Upper lobe of left lung (tissue), 6 donors: ENCODE data around the gene BCOR. TPM values are rescaled to one million over a fixed set of nuclear protein-coding genes. Genes with fewer than 3 reads are reported as not detected.

Experiments used
- ATAC-seq, 2 donors: fragments of 200-7000 bp; cut with Tn5 transposase; one replicate each; pipeline ENCODE4 v1.9.1; 2022; ENCODE audit warnings: mild to moderate bottlenecking in 2 of 2, moderate library complexity in 2 of 2; ENCODE audit not compliant: low FRiP score in 2 of 2
- DNase-seq, 2 donors: peaks; one replicate each; pipeline ENCODE4 v3.0.0-alpha.2; 2019 to 2020
- H3K27ac ChIP-seq, 4 donors: fragments of 200-600 bp; sonication (generic); one replicate each; pipeline ENCODE4 v1.5.1; 2016 to 2019
- H3K27me3 ChIP-seq, 4 donors: fragments of 200-600 bp; sonication (generic); one replicate each; pipeline ENCODE4 v1.5.1; 2017 to 2019
- H3K36me3 ChIP-seq, 4 donors: fragments of 200-600 bp; sonication (generic); one replicate each; pipeline ENCODE4 v1.5.1; 2016 to 2019
- H3K4me1 ChIP-seq, 4 donors: fragments of 200-600 bp; sonication (generic); one replicate each; pipeline ENCODE4 v1.5.1; 2018 to 2019
- H3K4me3 ChIP-seq, 4 donors: fragments of 200-600 bp; sonication (generic); one replicate each; pipeline ENCODE4 v1.5.1; 2017 to 2019; ENCODE audit warnings: mild to moderate bottlenecking in 2 of 4, moderate library complexity in 1 of 4
- H3K9me3 ChIP-seq, 4 donors: fragments of 200-600 bp; sonication (generic); one replicate each; pipeline ENCODE4 v1.5.1; 2018 to 2019
- EP300 ChIP-seq, 4 donors: sonication (generic); formaldehyde crosslinking; IDR thresholded peaks; one replicate each; pipeline ENCODE4 v1.5.1; 2017; ENCODE audit warnings: antibody characterized with exemption in 4 of 4, control low read depth in 2 of 4
- POLR2A ChIP-seq, 4 donors: fragments of 450-650 bp; IDR thresholded peaks; one replicate each; pipeline ENCODE4 v1.5.1; 2016 to 2017; ENCODE audit warnings: antibody characterized with exemption in 4 of 4, mild to moderate bottlenecking in 2 of 4
- POLR2AphosphoS5 ChIP-seq, 2 donors: sonication (generic); formaldehyde crosslinking; IDR thresholded peaks; one replicate each; pipeline ENCODE4 v1.5.1; 2017; ENCODE audit warnings: antibody characterized with exemption in 2 of 2
- WGBS, 2 donors: methylation state at CpG; one replicate each; pipeline ENCODE4 v1.1.5; 2017 to 2018; 5-methylcytosine and 5-hydroxymethylcytosine counted together
- total RNA-seq, 6 donors: library from RNA; depleted of rRNA in 4 of 6; stranded (reverse); fragments of >200 nt in 4 of 6; gene quantifications; one replicate each; pipeline versions ENCODE4 v1.1.0 to v1.2.1, GENCODE V29; 2016 to 2021
- TF ChIP-seq, protein P1 (sequence below), 6 experiments: fragments of 450-650 bp in 4 of 6; fragments of 200-600 bp in 2 of 6; sonication (generic) in 2 of 6; IDR thresholded peaks; one replicate each; pipeline ENCODE4 v1.5.1; 2016 to 2019; ENCODE audit warnings: antibody characterized with exemption in 6 of 6
- donor health status: DM: no; HTN: no; CAD: no; lungs with moderate emphysema.
- donor health status: DM: no; HTN: yes; CAD: no; lungs with severe emphysema.

Gene BCOR
- total RNA-seq, 6 donors from 2014 or later = 17.5 to 40.8 (median 25.6) TPM

DNA sequence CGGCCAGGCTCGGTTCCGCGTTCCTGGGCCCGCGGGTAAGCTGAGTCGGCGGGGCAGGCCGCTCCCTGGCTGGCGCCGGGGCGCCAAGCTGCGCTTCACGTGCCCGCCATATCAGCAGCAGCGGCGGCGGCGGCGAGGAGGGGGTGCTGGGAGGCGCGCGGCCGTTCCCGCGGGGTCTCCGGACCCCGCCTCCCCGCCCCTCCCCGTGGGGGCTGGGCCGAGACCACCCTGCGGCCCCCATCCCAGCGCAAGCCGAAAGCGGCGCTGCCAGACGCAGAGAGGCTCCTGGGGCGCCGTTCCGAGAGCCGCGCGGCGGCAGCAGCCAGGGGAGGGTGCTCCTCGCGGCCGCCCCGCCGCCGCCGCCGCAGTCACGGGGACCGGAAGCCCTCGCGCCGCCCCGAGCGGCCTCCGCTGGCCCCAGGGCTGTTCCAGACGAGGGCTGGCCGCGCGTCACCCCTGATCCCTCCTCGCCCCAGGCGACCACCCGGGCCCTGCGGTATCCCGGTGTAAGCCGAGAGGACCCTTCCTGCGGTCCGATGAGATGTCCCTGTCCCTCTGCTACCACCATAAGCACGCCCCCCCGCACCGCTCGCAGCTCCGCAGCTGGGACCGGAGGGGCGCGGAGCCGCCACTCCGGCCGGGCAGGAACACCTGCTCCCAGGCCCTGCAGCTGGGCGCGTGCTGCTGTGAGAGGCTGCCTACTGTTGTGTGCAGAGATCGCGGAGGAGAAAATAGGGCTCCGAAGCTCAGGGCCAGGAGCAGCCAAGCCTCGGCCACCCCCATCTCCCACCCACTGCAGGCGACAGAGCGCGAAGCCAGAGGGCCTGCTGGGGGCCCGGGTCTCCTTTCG, 7.5 kb upstream of the BCOR start:
- peak; percentile 19 to 63 for ATAC-seq
- Histone ChIP-seq H3K27me3 (peaks cover 0 to 50% (median 0%) of the 10 kb centered on the region in 4 donors), H3K4me1 (peaks cover 20 to 66% (median 25%) of the 10 kb centered on the region in 4 donors), H3K4me3 (peak overlapping the region in 3 of 4 donors; percentile 48 to 62 (median 54)), H3K9me3 (peaks cover 0 to 4% (median 0%) of the 10 kb centered on the region in 4 donors), H3K36me3 (no peaks in the 10 kb centered on the region), H3K27ac (peak overlapping the region; percentile 83 to 91 (median 85))
- DNase-seq = peak in 1 of 2 donors; percentile 92
- 0% methylated on average over 6 of the region's 94 CpGs; no CpG with 5 or more reads in 1 of the 2 donors for WGBS, 2 donors
- TF ChIP-seq POLR2A (IDR thresholded peaks at IDR 0.05) = peak in 1 of 4 donors; percentile 46
- no peak for TF ChIP-seq EP300 (IDR thresholded peaks at IDR 0.05)
- peak in 1 of 2 donors; percentile 9 for TF ChIP-seq POLR2AphosphoS5 (IDR thresholded peaks at IDR 0.05)
- TF ChIP-seq, protein P1, sequence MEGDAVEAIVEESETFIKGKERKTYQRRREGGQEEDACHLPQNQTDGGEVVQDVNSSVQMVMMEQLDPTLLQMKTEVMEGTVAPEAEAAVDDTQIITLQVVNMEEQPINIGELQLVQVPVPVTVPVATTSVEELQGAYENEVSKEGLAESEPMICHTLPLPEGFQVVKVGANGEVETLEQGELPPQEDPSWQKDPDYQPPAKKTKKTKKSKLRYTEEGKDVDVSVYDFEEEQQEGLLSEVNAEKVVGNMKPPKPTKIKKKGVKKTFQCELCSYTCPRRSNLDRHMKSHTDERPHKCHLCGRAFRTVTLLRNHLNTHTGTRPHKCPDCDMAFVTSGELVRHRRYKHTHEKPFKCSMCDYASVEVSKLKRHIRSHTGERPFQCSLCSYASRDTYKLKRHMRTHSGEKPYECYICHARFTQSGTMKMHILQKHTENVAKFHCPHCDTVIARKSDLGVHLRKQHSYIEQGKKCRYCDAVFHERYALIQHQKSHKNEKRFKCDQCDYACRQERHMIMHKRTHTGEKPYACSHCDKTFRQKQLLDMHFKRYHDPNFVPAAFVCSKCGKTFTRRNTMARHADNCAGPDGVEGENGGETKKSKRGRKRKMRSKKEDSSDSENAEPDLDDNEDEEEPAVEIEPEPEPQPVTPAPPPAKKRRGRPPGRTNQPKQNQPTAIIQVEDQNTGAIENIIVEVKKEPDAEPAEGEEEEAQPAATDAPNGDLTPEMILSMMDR (IDR thresholded peaks at IDR 0.05) = no peak

DNA sequence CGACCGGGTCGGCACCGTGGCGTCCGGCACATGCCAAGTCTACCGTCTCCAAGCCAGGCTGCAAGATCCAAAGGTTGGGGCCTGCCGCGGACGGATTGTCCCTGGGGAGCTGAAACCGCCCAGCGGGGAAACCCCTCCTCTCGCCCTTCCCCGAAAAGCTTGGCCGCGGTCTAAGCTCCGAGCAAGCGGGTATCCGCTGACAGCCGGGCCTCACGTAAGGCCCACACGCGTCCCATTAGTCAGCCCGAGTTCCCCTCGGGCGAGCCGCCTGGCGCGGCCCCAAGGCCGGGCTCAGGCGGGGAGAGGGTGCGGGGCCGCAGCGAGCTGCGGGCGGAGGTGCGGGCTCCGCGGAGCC, 6.8 kb upstream of the BCOR start:
- peak in 1 of 2 donors; percentile 31 for ATAC-seq
- Histone ChIP-seq H3K27me3 (peaks cover 0 to 48% (median 0%) of the 10 kb centered on the region in 4 donors), H3K27ac (peak overlapping the region; percentile 83 to 91 (median 85)), H3K4me3 (peak overlapping the region in 3 of 4 donors; percentile 48 to 62 (median 54)), H3K9me3 (peaks cover 0 to 4% (median 0%) of the 10 kb centered on the region in 4 donors), H3K4me1 (peaks cover 24 to 66% (median 30%) of the 10 kb centered on the region in 4 donors), H3K36me3 (no peaks in the 10 kb centered on the region)
- TF ChIP-seq POLR2AphosphoS5 (IDR thresholded peaks at IDR 0.05) = peak; percentile 45 to 71
- no peak for TF ChIP-seq POLR2A (IDR thresholded peaks at IDR 0.05)
- DNase-seq = peak in 1 of 2 donors; percentile 62
- WGBS, 2 donors = 3% methylated on average over 13 of the region's 39 CpGs; no CpG with 5 or more reads in 1 of the 2 donors

DNA sequence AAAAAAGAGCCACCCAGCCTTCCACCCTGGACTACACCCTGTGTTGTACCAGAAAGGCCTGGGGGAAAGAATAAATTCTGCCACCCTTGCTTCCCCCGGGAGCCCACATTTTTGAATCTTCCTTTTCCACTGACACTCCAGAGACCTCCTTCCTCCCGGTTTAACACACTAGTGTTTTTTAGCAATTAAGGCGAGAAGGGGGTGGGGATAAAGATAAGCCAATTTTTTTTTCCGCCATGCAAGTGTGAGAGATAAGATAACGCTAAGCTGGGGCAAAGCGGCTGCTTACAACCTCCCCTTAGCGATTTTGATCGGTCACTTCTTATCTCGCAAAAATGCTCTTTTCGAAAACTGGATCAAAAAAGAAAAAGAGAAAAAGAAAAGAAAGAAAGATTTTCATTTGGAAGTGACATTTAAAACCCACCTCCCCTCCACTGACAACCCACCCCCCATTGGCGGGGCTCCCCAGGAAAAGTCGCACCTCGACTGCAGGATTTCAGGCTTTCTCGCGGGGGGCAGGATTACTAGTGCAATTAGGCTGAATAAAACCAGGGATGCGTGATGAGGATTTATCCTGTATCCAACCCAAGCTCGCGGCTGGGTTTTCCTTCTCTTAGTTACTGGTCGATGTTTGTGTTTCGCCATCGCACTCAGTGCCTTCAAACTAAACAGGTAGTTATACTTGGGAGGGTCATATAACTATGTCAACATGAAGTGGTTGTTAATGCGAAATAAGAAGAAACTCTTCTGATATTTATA, 6.0 kb upstream of the BCOR start:
- Histone ChIP-seq H3K27ac (no peak overlapping the region), H3K9me3 (peaks cover 0 to 4% (median 0%) of the 10 kb centered on the region in 4 donors), H3K4me3 (no peak overlapping the region), H3K36me3 (no peaks in the 10 kb centered on the region), H3K4me1 (peaks cover 24 to 66% (median 36%) of the 10 kb centered on the region in 4 donors), H3K27me3 (peaks cover 0 to 45% (median 0%) of the 10 kb centered on the region in 4 donors)
- 44 to 95% methylated on average over 22 of the region's 22 CpGs for WGBS, 2 donors
- DNase-seq (no peak), ATAC-seq (no peak)
- TF ChIP-seq POLR2AphosphoS5 (IDR thresholded peaks at IDR 0.05) (no peak), EP300 (IDR thresholded peaks at IDR 0.05) (no peak), POLR2A (IDR thresholded peaks at IDR 0.05) (no peak)
- TF ChIP-seq, protein P1 (IDR thresholded peaks at IDR 0.05) = no peak

DNA sequence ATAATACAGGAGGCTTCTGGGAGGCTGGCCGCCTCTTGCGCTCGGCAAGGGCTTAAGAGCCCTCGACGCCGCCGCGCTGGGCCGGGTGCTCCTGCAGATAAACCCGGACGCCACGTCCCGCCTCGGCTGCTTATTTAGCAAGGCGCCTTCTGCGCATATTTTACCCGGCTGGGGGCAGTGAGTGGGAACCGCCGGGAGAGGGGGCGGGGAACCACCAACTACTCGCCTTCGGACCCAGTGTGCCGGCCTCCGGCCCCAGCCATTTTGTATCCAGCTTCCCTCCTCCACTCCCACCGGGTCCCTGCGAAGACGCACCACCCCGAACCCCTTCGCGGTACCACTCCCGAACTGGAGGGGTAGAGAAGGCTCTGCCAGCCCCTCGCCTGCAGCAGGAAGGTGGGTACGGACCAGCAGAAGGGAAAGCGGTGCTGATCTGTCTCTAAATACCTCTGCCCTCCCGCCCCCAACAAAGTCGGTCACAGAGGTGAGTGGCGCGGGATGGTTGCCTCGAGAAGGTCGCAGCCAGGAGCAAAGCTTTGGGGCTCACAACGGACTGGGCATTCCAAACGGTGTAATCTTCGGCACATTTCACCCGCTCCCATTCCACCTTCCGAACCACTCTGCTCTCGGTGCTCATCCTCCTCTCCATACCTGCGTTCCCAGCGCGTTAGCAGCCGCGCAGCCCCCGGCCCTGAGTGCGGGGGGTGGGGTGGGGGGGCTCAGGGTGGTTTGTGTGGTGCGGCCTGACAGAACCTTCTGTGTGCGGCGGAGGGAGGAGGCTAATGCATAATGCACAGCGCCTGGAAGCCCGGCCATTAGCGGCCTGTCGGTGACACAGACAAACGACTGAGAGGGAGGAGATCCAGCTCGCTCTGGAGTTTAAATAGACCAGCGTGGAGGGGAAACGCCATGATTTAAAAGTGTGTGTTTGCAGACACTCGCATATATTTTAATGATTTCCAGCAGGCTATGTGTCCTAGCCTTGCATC, 4.9 kb upstream of the BCOR start:
- Histone ChIP-seq H3K9me3 (peaks cover 0 to 4% (median 0%) of the 10 kb centered on the region in 4 donors), H3K27ac (no peak overlapping the region), H3K4me3 (no peak overlapping the region), H3K27me3 (peaks cover 0 to 50% (median 0%) of the 10 kb centered on the region in 4 donors), H3K4me1 (peaks cover 18 to 64% (median 26%) of the 10 kb centered on the region in 4 donors), H3K36me3 (no peaks in the 10 kb centered on the region)
- WGBS, 2 donors = 52 to 95% methylated on average over 15 to 62 of the region's 65 CpGs
- DNase-seq (no peak), ATAC-seq (no peak)
- TF ChIP-seq EP300 (IDR thresholded peaks at IDR 0.05) (no peak), POLR2A (IDR thresholded peaks at IDR 0.05) (no peak), POLR2AphosphoS5 (IDR thresholded peaks at IDR 0.05) (no peak)
- TF ChIP-seq, protein P1 (IDR thresholded peaks at IDR 0.05) = no peak
